IMR-90 (cell line): ENCODE data around the gene ALDH1A2. TPM values are rescaled to one million over a fixed set of nuclear protein-coding genes. Genes with fewer than 3 reads are reported as not detected.

Experiments used
- ATAC-seq: fragments of 200-7000 bp; cut with Tn5 transposase; 2 replicates; pipeline ENCODE4 v1.9.1; 2020; ENCODE audit warnings: low read depth, mild to moderate bottlenecking, moderate library complexity
- BruUV-seq: library from RNA; stranded (reverse); fragments of 400-500 nt; replicated peaks from 2 replicates; lab custom pipeline; 2021; lab: Mats Ljungman, UMichigan
- CTCF ChIA-PET: fragments of 300-600 bp; formaldehyde crosslinking; extraction: SDS; loops from one replicate; lab custom pipeline; 2021; ENCODE audit warnings: antibody characterized with exemption; lab: Yijun Ruan, JAX
- POLR2A ChIA-PET: fragments of 300-600 bp; sonication (Branson Sonifier 250); formaldehyde crosslinking; loops from one replicate; lab custom pipeline; 2022; ENCODE audit warnings: antibody characterized with exemption; ENCODE audit not compliant: unreplicated experiment; lab: Charles Lee
- DNase-seq: peaks from one replicate; pipeline ENCODE4 v3.0.0; 2013
- H2AFZ ChIP-seq: replicated peaks from 2 replicates; pipeline ENCODE3; 2013; ENCODE audit warnings: low read length, mild to moderate bottlenecking; ENCODE audit not compliant: poor library complexity
- H2AK5ac ChIP-seq: 2 replicates; pipeline ENCODE4 v1.6.1; 2013; ENCODE audit warnings: low read depth, low read length, inconsistent platforms
- H2AK9ac ChIP-seq: replicated peaks from 2 replicates; pipeline ENCODE3; 2013; ENCODE audit warnings: mild to moderate bottlenecking, low read depth, low read length, moderate library complexity; ENCODE audit not compliant: poor library complexity
- H2BK120ac ChIP-seq: 2 replicates; pipeline ENCODE4 v1.6.1; 2013; ENCODE audit warnings: low read depth, low read length, inconsistent platforms
- H2BK15ac ChIP-seq: 3 replicates; pipeline ENCODE4 v1.6.1; 2013; ENCODE audit warnings: low read depth, low read length, inconsistent platforms
- H2BK20ac ChIP-seq: 2 replicates; pipeline ENCODE4 v1.6.1; 2013; ENCODE audit warnings: low read depth, mild to moderate bottlenecking, inconsistent platforms, low read length, moderate library complexity
- H2BK5ac ChIP-seq: 2 replicates; pipeline ENCODE4 v1.6.1; 2013; ENCODE audit warnings: mild to moderate bottlenecking, low read depth, low read length, inconsistent platforms; ENCODE audit not compliant: poor library complexity, severe bottlenecking
- H3K14ac ChIP-seq: replicated peaks from 2 replicates; pipeline ENCODE4 v1.6.1; 2013; ENCODE audit warnings: low read depth, low read length, inconsistent platforms
- H3K18ac ChIP-seq: 2 replicates; pipeline ENCODE4 v1.6.1; 2013; ENCODE audit warnings: low read depth, low read length, control low read depth
- H3K23ac ChIP-seq: 2 replicates; pipeline ENCODE4 v1.6.1; 2013; ENCODE audit warnings: low read depth, low read length, inconsistent platforms
- H3K27ac ChIP-seq: 2 replicates; pipeline ENCODE4 v1.5.1; 2013; ENCODE audit warnings: mild to moderate bottlenecking, control low read depth, low read length; ENCODE audit not compliant: insufficient read depth
- H3K27me3 ChIP-seq: 2 replicates; pipeline ENCODE4 v1.6.1; 2013; ENCODE audit warnings: low read length; ENCODE audit not compliant: control insufficient read depth, insufficient read depth
- H3K36me3 ChIP-seq: 2 replicates; pipeline ENCODE4 v1.6.1; 2013; ENCODE audit warnings: low read length, mixed read lengths; ENCODE audit not compliant: control insufficient read depth, insufficient read depth
- H3K4ac ChIP-seq: 2 replicates; pipeline ENCODE4 v1.6.1; 2013; ENCODE audit warnings: low read depth, low read length, inconsistent platforms
- H3K4me1 ChIP-seq: 2 replicates; pipeline ENCODE4 v1.6.1; 2013; ENCODE audit warnings: low read length, mixed read lengths; ENCODE audit not compliant: control insufficient read depth, insufficient read depth
- H3K4me2 ChIP-seq: 2 replicates; pipeline ENCODE4 v1.6.1; 2013; ENCODE audit warnings: low read depth, mild to moderate bottlenecking, control low read depth, low read length, moderate library complexity
- H3K4me3 ChIP-seq: 2 replicates; pipeline ENCODE4 v1.5.1; 2013; ENCODE audit warnings: low read depth, mild to moderate bottlenecking, control low read depth, low read length, moderate library complexity; ENCODE audit not compliant: insufficient read depth
- H3K56ac ChIP-seq: 2 replicates; pipeline ENCODE4 v1.6.1; 2013; ENCODE audit warnings: low read length, inconsistent platforms; ENCODE audit not compliant: insufficient read depth; ENCODE audit errors: extremely low read depth
- H3K79me1 ChIP-seq, 2 experiments: 2 replicates each; pipeline ENCODE4 v1.6.1; 2013; ENCODE audit warnings: low read length in 2 of 2, inconsistent platforms in 1 of 2, low read depth in 1 of 2
- H3K9ac ChIP-seq: 2 replicates; pipeline ENCODE4 v1.6.1; 2013; ENCODE audit warnings: low read depth, low read length, control low read depth
- H3K9me1 ChIP-seq: 2 replicates; pipeline ENCODE4 v1.6.1; 2013; ENCODE audit warnings: low read length, inconsistent platforms; ENCODE audit not compliant: insufficient read depth
- H3K9me3 ChIP-seq: 2 replicates; pipeline ENCODE4 v1.6.1; 2013; ENCODE audit warnings: low read length; ENCODE audit not compliant: control insufficient read depth, insufficient read depth
- H4K20me1 ChIP-seq: 2 replicates; pipeline ENCODE4 v1.6.1; 2013; ENCODE audit warnings: low read length, inconsistent platforms; ENCODE audit not compliant: insufficient read depth
- H4K5ac ChIP-seq: 2 replicates; pipeline ENCODE4 v1.6.1; 2013; ENCODE audit warnings: mild to moderate bottlenecking, low read depth, low read length, control low read depth
- H4K8ac ChIP-seq, 2 experiments: 2 replicates each; pipeline ENCODE4 v1.6.1; 2013; ENCODE audit warnings: low read depth in 2 of 2, low read length in 2 of 2, control low read depth in 1 of 2, inconsistent platforms in 1 of 2
- H4K91ac ChIP-seq: 2 replicates; pipeline ENCODE4 v1.6.1; 2013; ENCODE audit warnings: low read depth, low read length, inconsistent platforms; ENCODE audit not compliant: insufficient read depth
- CEBPB ChIP-seq: IDR thresholded peaks from 2 replicates; pipeline ENCODE4 v1.6.1; 2012; ENCODE audit warnings: low read depth, low read length, improper control_type of control experiment
- CHD1 ChIP-seq: IDR thresholded peaks from 2 replicates; pipeline ENCODE4 v1.6.1; 2012; ENCODE audit warnings: low read depth, low read length, improper control_type of control experiment
- ELK1 ChIP-seq: fragments of 150-350 bp; IDR thresholded peaks from 2 replicates; pipeline ENCODE4 v1.6.1; 2016; ENCODE audit warnings: low read depth, mild to moderate bottlenecking, low read length, moderate library complexity, borderline replicate concordance
- MAZ ChIP-seq: IDR thresholded peaks from 2 replicates; pipeline ENCODE4 v1.6.1; 2012; ENCODE audit warnings: low read depth, mild to moderate bottlenecking, low read length, improper control_type of control experiment, moderate library complexity, borderline replicate concordance
- NFE2L2 ChIP-seq: fragments of 150-350 bp; IDR thresholded peaks from 2 replicates; pipeline ENCODE4 v1.6.1; 2016; ENCODE audit warnings: low read depth, mild to moderate bottlenecking, low read length
- POLR2A ChIP-seq: IDR thresholded peaks from 2 replicates; pipeline ENCODE4 v1.6.1; 2012; ENCODE audit warnings: mild to moderate bottlenecking, low read depth, low read length
- RFX5 ChIP-seq: IDR thresholded peaks from 2 replicates; pipeline ENCODE4 v1.8.0; 2012; ENCODE audit warnings: low read depth, mild to moderate bottlenecking, low read length, moderate library complexity
- SMC3 ChIP-seq: fragments of 150-350 bp; IDR thresholded peaks from 2 replicates; pipeline ENCODE4 v1.6.1; 2016; ENCODE audit warnings: low read depth, mild to moderate bottlenecking, antibody characterized with exemption, low read length, moderate library complexity
- WGBS, 2 experiments: methylation state at CpG; one replicate each; pipeline versions ENCODE4 v1.1.5 to v1.1.7; 2013; ENCODE audit warnings: missing lambda C conversion rate in 2 of 2; ENCODE audit not compliant: insufficient read length in 1 of 2; ENCODE audit errors: extremely low coverage in 2 of 2; 5-methylcytosine and 5-hydroxymethylcytosine counted together
- dilution Hi-C: fragments of 300-500 bp; cut with HindIII; formaldehyde crosslinking; loops from one replicate; pipeline ENCODE4 v1.14.3; 2018; ENCODE audit warnings: low sequenced_read_pairs; ENCODE audit not compliant: unreplicated experiment
- in situ Hi-C: fragments of 300-500 bp; cut with MboI; formaldehyde crosslinking; loops from 3 replicates; pipeline ENCODE4 v1.14.3; 2019; ENCODE audit warnings: low sequenced_read_pairs, inconsistent platforms, mixed read lengths
- intact Hi-C: fragments of 100-400 bp; cut with micrococcal nuclease; formaldehyde crosslinking; loops from 2 replicates; pipeline ENCODE4 v1.10.0; 2022
- polyA plus RNA-seq, 3 experiments: library from polyadenylated mRNA; depleted of rRNA; stranded (reverse); fragments of >200 nt; gene quantifications; 2 replicates each; pipeline ENCODE4 v1.2.3, GENCODE V29; 2012; ENCODE audit warnings: low replicate concordance in 1 of 3
- total RNA-seq: library from RNA; depleted of rRNA; stranded (reverse); fragments of >200 nt; gene quantifications from 2 replicates; pipeline ENCODE4 v1.2.3, GENCODE V29; 2012

The ALDH1A2 gene
- total and polyA plus RNA-seq, 2 of the 4 experiments (the other 2 are of a cell fraction), result not detected

GRCh38 chr15:58016581-58017175, 48.8 kb downstream of the ALDH1A2 start:
- Histone ChIP-seq H3K4ac (no peak overlapping the region), H3K27me3 (peaks cover 2% of the 10 kb centered on the region; the same call in 1 of the 2 replicates), H3K18ac (no peak overlapping the region), H3K9me3 (no peaks in the 10 kb centered on the region), H4K8ac (no peak overlapping the region), H4K20me1 (no peaks in the 10 kb centered on the region), H2BK15ac (no peak overlapping the region), H2AFZ (no peak overlapping the region), H3K36me3 (no peaks in the 10 kb centered on the region), H4K91ac (no peak overlapping the region), H3K4me2 (no peak overlapping the region), H3K56ac (no peak overlapping the region), H2BK5ac (no peak overlapping the region), H3K14ac (no peak overlapping the region), H3K4me1 (no peaks in the 10 kb centered on the region), H2BK20ac (no peak overlapping the region), H3K27ac (no peak overlapping the region), H4K5ac (no peak overlapping the region), H3K79me1 (no peaks in the 10 kb centered on the region), H3K9me1 (no peaks in the 10 kb centered on the region), H3K4me3 (no peak overlapping the region), H2AK5ac (no peak overlapping the region), H2AK9ac (no peak overlapping the region), H3K23ac (no peak overlapping the region), H3K9ac (no peak overlapping the region), H2BK120ac (no peak overlapping the region)
- WGBS, 2 experiments, result no CpG with 5 or more reads among the region's 2 CpGs
- ATAC-seq (no peak), DNase-seq (no peak)
- intact Hi-C loops (no loop called here), dilution Hi-C loops (no loop called here), in situ Hi-C loops (no loop called here)
- CTCF ChIA-PET, result no interaction called here
- TF ChIP-seq POLR2A (no peak), ELK1 (no peak), MAZ (no peak), CEBPB (0 out of 2 replicates have a peak, but pooled peaks have one; percentile 3), SMC3 (no peak), CHD1 (no peak), RFX5 (no peak), NFE2L2 (no peak)
- BruUV-seq, result no TSS peak
- POLR2A ChIA-PET, result no interaction called here
